Activated CD4-positive, CD25-positive, alpha-beta regulatory T cell (primary cell): ENCODE measurements around the gene PPDPF.

Experiments used
- DNase-seq, 4 experiments: peaks; one replicate each; lab custom pipeline; 2025; lab: John Stamatoyannopoulos, UW

PPDPF gene

GRCh38 chr20:63538204-63539091 is 17.9 kb downstream of the PPDPF start:
- no peak for DNase-seq

GRCh38 chr20:63539092-63539430 is 18.5 kb downstream of the PPDPF start:
- DNase-seq = no peak

- DNase-seq = no peak
Measured at GRCh38 chr20:63539441-63540370, 19.1 kb downstream of the PPDPF start.

GRCh38 chr20:63540417-63541186 is 20.0 kb downstream of the PPDPF start:
- no peak for DNase-seq

GRCh38 chr20:63541371-63541770 is 20.8 kb downstream of the PPDPF start:
- no peak for DNase-seq

- no peak for DNase-seq
Measured at GRCh38 chr20:63542031-63542559, 21.5 kb downstream of the PPDPF start.

GRCh38 chr20:63542696-63543095 is 22.1 kb downstream of the PPDPF start:
- DNase-seq = no peak

GRCh38 chr20:63543131-63543530 is 22.6 kb downstream of the PPDPF start:
- no peak for DNase-seq

- no peak for DNase-seq
Measured at GRCh38 chr20:63543733-63544132, 23.2 kb downstream of the PPDPF start.

GRCh38 chr20:63544241-63544957 is 23.8 kb downstream of the PPDPF start:
- DNase-seq = no peak

GRCh38 chr20:63544958-63545516 is 24.5 kb downstream of the PPDPF start:
- no peak for DNase-seq

- no peak for DNase-seq
Measured at GRCh38 chr20:63545814-63546213, 25.2 kb downstream of the PPDPF start.

- no peak for DNase-seq
Measured at GRCh38 chr20:63546256-63546955, 25.8 kb downstream of the PPDPF start.

GRCh38 chr20:63546956-63547724 is 26.6 kb downstream of the PPDPF start:
- DNase-seq = no peak

- DNase-seq = no peak
Measured at GRCh38 chr20:63547725-63548480, 27.3 kb downstream of the PPDPF start, which contains the start of gene SRMS. SRMS (minus strand) TSS chr20:63547749; CDS start chr20:63547463, 286 bp downstream.

- no peak for DNase-seq
Measured at GRCh38 chr20:63548542-63548941, 28.0 kb downstream of the PPDPF start.

- DNase-seq = no peak
Measured at GRCh38 chr20:63549019-63549418, 28.5 kb downstream of the PPDPF start.

GRCh38 chr20:63549679-63550282 is 29.2 kb downstream of the PPDPF start:
- no peak for DNase-seq
